ENCODE results near the gene CNTN4.

CNTN4 gene

DNA sequence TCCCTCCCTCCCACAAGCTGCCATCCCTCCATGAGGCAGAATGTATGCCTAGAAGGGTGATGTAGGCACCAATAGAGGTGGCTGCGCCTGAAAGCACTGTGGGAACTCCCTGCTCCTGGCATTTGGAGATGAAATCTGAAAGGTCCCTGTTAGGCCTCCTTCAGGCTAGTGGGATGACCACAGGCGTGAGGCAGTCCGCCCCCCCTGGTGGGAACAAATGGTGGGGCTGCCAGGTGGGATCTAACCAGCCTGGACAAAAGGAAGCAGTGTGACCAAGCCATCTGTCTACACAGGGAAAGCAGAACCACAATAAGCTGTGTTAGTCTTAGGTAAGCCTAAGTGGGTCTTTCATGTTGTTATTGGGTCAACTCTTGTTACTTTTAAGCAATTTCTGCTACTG is 986.2 kb downstream of the CNTN4 start:
- TF ChIP-seq, protein P1, sequence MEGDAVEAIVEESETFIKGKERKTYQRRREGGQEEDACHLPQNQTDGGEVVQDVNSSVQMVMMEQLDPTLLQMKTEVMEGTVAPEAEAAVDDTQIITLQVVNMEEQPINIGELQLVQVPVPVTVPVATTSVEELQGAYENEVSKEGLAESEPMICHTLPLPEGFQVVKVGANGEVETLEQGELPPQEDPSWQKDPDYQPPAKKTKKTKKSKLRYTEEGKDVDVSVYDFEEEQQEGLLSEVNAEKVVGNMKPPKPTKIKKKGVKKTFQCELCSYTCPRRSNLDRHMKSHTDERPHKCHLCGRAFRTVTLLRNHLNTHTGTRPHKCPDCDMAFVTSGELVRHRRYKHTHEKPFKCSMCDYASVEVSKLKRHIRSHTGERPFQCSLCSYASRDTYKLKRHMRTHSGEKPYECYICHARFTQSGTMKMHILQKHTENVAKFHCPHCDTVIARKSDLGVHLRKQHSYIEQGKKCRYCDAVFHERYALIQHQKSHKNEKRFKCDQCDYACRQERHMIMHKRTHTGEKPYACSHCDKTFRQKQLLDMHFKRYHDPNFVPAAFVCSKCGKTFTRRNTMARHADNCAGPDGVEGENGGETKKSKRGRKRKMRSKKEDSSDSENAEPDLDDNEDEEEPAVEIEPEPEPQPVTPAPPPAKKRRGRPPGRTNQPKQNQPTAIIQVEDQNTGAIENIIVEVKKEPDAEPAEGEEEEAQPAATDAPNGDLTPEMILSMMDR (IDR thresholded peaks at IDR 0.05; ENCODE audit: low read depth, low read length, missing control alignments): no peak
- in situ Hi-C loops (cut with HindIII; ENCODE audit: low sequenced_read_pairs): no loop called here
- H3K4me3 ChIP-seq (ENCODE audit: low read depth, low read length): no peak overlapping the region
- no peak for DNase-seq (ENCODE audit: low read depth)

DNA sequence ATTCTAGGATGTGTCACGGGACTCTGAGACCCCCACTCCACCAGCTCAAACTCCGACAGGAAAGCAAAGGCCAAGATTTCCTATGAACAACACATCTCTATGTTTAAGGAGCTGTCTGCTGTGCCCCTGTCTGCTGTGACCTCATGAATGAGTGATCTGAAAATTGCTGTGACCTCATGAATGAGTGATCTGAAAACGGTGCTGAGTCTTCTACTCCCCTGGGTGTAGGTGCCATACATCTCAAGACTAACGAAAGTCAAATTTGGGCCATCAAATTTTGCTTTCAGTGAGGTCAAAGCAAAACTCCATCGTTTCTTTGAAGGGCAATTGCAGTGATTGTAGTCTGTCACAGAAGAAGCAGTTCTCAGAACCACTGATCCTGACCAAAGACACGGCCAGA is 987.1 kb downstream of the CNTN4 start:
- in situ Hi-C loops (cut with HindIII; ENCODE audit: low sequenced_read_pairs): no loop called here
- no peak for DNase-seq (ENCODE audit: low read depth)
- TF ChIP-seq, protein P1 (IDR thresholded peaks at IDR 0.05; ENCODE audit: low read depth, low read length, missing control alignments): no peak
- H3K4me3 ChIP-seq (ENCODE audit: low read depth, low read length): no peak overlapping the region

DNA sequence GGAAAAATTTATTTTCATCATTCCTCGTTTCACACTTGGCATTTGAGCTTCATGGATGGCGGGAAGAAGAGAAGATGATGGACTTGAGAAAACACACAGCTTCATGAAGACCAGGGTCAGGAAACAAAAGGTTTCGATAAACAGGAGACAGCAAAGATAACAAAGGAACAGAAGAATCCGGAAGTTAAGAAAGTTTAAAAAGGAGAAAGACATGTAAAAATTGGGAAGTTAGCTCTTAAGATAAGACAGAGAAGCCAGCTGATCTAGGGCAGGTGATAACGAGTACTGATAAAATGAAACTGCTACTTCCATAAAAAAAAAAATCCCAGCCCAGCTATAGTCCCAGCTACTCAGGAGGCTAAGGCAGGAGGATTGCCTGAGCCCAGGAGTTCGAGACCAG is 987.6 kb downstream of the CNTN4 start:
- no peak for DNase-seq (ENCODE audit: low read depth)
- no peak overlapping the region for H3K4me3 ChIP-seq (ENCODE audit: low read depth, low read length)
- in situ Hi-C loops (cut with HindIII; ENCODE audit: low sequenced_read_pairs): no loop called here
- TF ChIP-seq, protein P1 (IDR thresholded peaks at IDR 0.05; ENCODE audit: low read depth, low read length, missing control alignments): no peak

DNA sequence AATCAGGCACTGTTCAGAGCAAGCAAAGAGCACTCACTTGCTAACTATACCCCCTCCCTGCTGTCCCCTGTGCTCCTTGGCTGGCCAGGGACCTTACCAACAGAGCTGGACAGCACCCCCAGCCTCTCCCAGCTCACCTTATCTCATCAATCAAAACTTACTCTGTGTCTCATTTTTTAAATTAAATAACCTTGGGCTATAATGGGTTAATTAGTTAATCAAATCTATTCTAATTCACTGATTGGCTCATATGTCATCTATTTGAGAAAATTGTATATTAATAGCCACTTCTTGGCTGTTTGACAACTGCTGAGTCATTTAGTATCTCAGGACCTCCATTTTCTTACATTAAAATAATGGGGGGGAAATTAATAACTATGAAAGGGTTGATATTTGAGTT is 988.6 kb downstream of the CNTN4 start:
- TF ChIP-seq, protein P1 (IDR thresholded peaks at IDR 0.05; ENCODE audit: low read depth, low read length, missing control alignments): no peak
- in situ Hi-C loops (cut with HindIII; ENCODE audit: low sequenced_read_pairs): no loop called here
- H3K4me3 ChIP-seq (ENCODE audit: low read depth, low read length): no peak overlapping the region
- DNase-seq (ENCODE audit: low read depth): no peak

DNA sequence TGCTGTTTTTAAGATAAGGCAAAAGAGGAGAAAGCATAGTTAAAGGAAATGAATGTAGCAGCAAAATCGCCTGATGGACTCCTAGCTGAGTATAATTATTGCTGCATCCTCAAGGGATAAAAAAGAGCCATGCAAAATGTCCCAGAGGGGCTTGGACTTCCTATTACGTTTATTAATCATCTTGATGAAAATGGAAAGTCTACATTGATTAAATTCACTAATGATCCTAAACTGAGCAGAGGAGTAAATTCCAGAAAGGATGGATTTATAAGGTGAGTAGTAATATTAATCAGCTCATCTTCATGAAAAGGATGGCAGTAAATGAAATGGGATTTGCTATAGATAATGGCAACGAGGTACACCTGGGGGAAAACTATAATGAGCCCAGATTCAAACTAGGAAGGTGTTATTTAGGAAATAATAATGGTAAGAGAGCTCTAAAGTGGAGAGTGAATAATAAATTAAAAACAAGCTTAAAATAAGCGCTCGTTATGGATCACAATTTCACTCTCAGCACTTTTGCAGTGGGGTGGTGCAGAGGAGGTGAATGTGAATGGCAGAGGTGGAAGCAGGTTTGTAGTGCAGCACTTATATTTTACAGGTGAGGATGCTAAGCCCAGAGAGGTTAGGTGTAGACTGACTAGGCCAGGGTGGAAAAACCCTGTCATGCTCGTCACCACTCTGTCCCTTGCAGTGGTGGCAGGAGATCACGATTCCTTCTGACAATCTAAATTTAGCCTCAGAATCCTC is 989.2 kb downstream of the CNTN4 start:
- TF ChIP-seq, protein P1 (IDR thresholded peaks at IDR 0.05; ENCODE audit: low read depth, low read length, missing control alignments): no peak
- H3K4me3 ChIP-seq (ENCODE audit: low read depth, low read length): no peak overlapping the region
- in situ Hi-C loops (cut with HindIII; ENCODE audit: low sequenced_read_pairs): no loop called here
- no peak for DNase-seq (ENCODE audit: low read depth)

DNA sequence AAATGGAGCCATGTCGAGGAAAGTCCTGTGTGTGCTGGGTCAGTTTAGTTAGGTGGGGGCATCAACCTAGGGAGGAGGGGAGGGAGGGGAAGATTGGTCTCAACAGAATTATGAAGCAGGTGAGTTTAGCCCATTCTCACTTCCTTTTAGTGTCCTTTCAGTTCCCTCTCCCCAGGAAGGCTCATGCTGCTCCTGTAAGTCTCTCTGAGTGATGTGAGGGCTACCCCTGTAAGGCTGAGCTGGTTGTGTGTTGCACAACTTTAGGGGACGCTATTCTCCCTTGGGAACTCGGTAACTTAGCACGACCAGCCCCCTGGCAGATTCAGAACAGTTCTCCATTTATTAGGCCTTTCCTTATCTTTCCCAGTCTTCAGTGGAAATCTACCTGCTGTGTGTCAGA is 990.4 kb downstream of the CNTN4 start:
- in situ Hi-C loops (cut with HindIII; ENCODE audit: low sequenced_read_pairs): no loop called here
- TF ChIP-seq, protein P1 (IDR thresholded peaks at IDR 0.05; ENCODE audit: low read depth, low read length, missing control alignments): no peak
- DNase-seq (ENCODE audit: low read depth): no peak
- H3K4me3 ChIP-seq (ENCODE audit: low read depth, low read length): no peak overlapping the region
